ENCODE measurements around the gene SPG7.
A peak's percentile ranks its signal among the peaks of the same experiment; 100 is the strongest.

DNA sequence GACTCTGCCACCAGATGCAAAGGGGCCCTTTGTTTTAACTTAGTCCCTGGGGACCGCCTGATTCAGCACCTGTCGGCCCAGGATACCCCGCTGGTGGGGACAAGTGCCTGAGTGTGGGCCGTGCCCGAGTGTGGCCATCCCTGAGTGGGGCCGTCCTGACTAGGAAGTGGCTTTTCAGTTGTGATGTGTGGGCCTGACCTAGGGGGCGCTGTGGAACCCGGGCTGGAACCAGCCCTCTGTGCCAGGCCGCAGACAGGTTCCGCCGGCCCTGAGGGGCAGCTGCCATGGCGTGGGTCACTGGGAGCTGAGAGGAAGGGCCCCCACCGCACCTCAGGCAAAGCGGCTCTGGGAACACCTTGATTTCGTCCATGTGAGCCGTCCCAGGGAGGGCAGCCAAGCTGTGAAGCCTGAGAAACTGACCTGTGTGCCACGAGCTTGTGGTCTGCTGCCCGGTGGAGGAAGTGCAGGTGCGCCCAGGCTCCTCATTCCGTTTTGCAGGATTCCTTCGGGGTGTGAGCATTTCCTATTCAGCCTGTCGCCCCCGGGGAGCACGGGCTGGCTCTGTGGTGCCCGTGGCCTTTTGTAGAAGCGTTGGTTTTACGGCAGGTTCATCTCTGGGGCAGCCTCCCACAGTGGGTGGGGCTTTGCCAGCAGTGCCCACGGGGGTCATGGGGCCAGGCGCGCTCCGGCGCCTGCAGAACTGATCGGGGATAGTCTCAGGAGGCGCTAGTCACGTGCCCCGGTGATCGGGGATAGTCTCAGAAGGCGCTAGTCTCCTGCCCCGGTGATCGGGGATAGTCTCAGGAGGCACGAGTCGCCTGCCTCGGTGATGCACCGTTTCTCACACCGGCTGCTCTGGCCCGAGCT, 57.5 kb downstream of the SPG7 start:
- TF ChIP-seq CTCF (IDR thresholded peaks at IDR 0.05), result no peak
- no peak for TF ChIP-seq POLR2A (IDR thresholded peaks at IDR 0.05)
- TF ChIP-seq POLR2AphosphoS5 (IDR thresholded peaks at IDR 0.05; ENCODE audit: insufficient read depth in 1 of 2, low read depth in 1 of 2), result peak in 1 of 2 donors; percentile 69

Data from vagina (tissue), 2 donors.